Tibial nerve (tissue), 4 donors: ENCODE data around the gene TBC1D22A. TPM values are rescaled to one million over a fixed set of nuclear protein-coding genes. Genes with fewer than 3 reads are reported as not detected.

Experiments
- DNase-seq, 2 donors: peaks; one replicate each; pipeline ENCODE4 v3.0.0-alpha.2; 2019; ENCODE audit warnings: low spot score in 2 of 2
- H3K27ac ChIP-seq, 4 donors: fragments of 200-600 bp; sonication (generic) in 3 of 4; one replicate each; pipeline ENCODE4 v1.5.1; 2017 to 2019; ENCODE audit warnings: mild to moderate bottlenecking in 1 of 4
- H3K27me3 ChIP-seq, 2 donors: fragments of 200-600 bp; sonication (generic) in 1 of 2; one replicate each; pipeline versions ENCODE4 v1.5.1 to v1.6.0; 2017 to 2019
- H3K36me3 ChIP-seq, 3 donors: fragments of 200-600 bp; sonication (generic); one replicate each; pipeline ENCODE4 v1.5.1; 2018 to 2019
- H3K4me1 ChIP-seq, 4 donors: fragments of 200-600 bp; sonication (generic) in 3 of 4; one replicate each; pipeline ENCODE4 v1.5.1; 2017 to 2019
- H3K4me3 ChIP-seq, 4 donors: fragments of 200-600 bp; sonication (generic) in 3 of 4; one replicate each; pipeline ENCODE4 v1.5.1; 2017 to 2019; ENCODE audit warnings: mild to moderate bottlenecking in 1 of 4, moderate library complexity in 1 of 4
- H3K9me3 ChIP-seq, 4 donors: fragments of 200-600 bp; sonication (generic) in 3 of 4; one replicate each; pipeline ENCODE4 v1.5.1; 2017 to 2019
- EP300 ChIP-seq, 2 donors: sonication (generic); formaldehyde crosslinking; IDR thresholded peaks; one replicate each; pipeline ENCODE4 v1.6.1; 2017; ENCODE audit warnings: antibody characterized with exemption in 2 of 2, mild to moderate bottlenecking in 1 of 2
- POLR2A ChIP-seq, 2 donors: fragments of 450-650 bp; IDR thresholded peaks; one replicate each; pipeline ENCODE4 v1.6.1; 2017; ENCODE audit warnings: antibody characterized with exemption in 2 of 2, mild to moderate bottlenecking in 2 of 2, moderate library complexity in 2 of 2
- WGBS, 2 donors: methylation state at CpG; one replicate each; pipeline ENCODE4 v1.1.5; 2018; 5-methylcytosine and 5-hydroxymethylcytosine counted together
- total RNA-seq, 4 donors: library from RNA; depleted of rRNA; stranded (reverse); fragments of >200 nt; gene quantifications; one replicate each; pipeline ENCODE4 v1.1.0, GENCODE V29; 2016
- TF ChIP-seq, protein P1 (sequence below), 5 experiments: fragments of 200-600 bp in 3 of 5; fragments of 450-650 bp in 2 of 5; sonication (generic) in 3 of 5; IDR thresholded peaks; one replicate each; pipeline ENCODE4 v1.5.1; 2016 to 2019; ENCODE audit warnings: antibody characterized with exemption in 5 of 5, mild to moderate bottlenecking in 3 of 5, moderate library complexity in 2 of 5

The TBC1D22A gene
- total RNA-seq, 4 donors from 2014 or later = 27.3 to 35.4 (median 29.3) TPM

DNA sequence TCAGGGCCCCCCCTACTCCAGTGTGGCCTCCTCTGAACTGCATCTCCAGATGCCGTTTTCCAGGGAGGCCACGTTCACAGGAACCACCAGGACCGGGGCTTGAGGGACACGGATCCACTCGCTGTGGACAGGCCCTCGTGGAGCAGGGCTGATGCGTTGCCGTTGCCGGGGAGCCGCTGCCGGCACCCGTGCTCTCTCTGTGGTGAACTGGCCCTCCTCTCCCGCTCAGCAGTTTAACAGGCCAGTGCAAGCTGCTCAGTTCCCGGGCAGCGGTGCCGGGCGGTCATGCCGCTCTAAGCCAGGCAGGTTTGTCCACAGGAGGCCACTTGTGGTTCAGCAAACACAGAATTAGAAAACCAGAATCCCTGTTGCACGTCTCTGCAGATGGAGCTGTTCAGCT is 301.6 kb downstream of the TBC1D22A start:
- WGBS, 2 donors = 84 to 91% methylated on average over 12 to 19 of the region's 19 CpGs
- DNase-seq = no peak
- Histone ChIP-seq H3K27ac (no peak overlapping the region), H3K27me3 (no peaks in the 10 kb centered on the region), H3K36me3 (peaks cover 0 to 46% (median 0%) of the 10 kb centered on the region in 3 donors), H3K9me3 (no peaks in the 10 kb centered on the region), H3K4me1 (no peaks in the 10 kb centered on the region), H3K4me3 (no peak overlapping the region)
- TF ChIP-seq, protein P1, sequence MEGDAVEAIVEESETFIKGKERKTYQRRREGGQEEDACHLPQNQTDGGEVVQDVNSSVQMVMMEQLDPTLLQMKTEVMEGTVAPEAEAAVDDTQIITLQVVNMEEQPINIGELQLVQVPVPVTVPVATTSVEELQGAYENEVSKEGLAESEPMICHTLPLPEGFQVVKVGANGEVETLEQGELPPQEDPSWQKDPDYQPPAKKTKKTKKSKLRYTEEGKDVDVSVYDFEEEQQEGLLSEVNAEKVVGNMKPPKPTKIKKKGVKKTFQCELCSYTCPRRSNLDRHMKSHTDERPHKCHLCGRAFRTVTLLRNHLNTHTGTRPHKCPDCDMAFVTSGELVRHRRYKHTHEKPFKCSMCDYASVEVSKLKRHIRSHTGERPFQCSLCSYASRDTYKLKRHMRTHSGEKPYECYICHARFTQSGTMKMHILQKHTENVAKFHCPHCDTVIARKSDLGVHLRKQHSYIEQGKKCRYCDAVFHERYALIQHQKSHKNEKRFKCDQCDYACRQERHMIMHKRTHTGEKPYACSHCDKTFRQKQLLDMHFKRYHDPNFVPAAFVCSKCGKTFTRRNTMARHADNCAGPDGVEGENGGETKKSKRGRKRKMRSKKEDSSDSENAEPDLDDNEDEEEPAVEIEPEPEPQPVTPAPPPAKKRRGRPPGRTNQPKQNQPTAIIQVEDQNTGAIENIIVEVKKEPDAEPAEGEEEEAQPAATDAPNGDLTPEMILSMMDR (IDR thresholded peaks at IDR 0.05) = no peak

GRCh38 chr22:47064416-47064815 is 302.0 kb downstream of the TBC1D22A start:
- no peaks in the 10 kb centered on the region for H3K9me3 ChIP-seq
- no peak for DNase-seq
- H3K4me1 ChIP-seq = no peaks in the 10 kb centered on the region
- no peaks in the 10 kb centered on the region for H3K27me3 ChIP-seq
- no peak overlapping the region for H3K27ac ChIP-seq
- H3K4me3 ChIP-seq = no peak overlapping the region
- H3K36me3 ChIP-seq = peaks cover 0 to 42% (median 0%) of the 10 kb centered on the region in 3 donors
- TF ChIP-seq POLR2A (IDR thresholded peaks at IDR 0.05) = no peak
- TF ChIP-seq, protein P1 (IDR thresholded peaks at IDR 0.05) = no peak
- TF ChIP-seq EP300 (IDR thresholded peaks at IDR 0.05) = no peak
- WGBS, 2 donors = 65 to 74% methylated on average over 10 of the region's 10 CpGs

GRCh38 chr22:47065756-47066615 is 303.5 kb downstream of the TBC1D22A start:
- no peaks in the 10 kb centered on the region for H3K27me3 ChIP-seq
- no peak for DNase-seq
- H3K4me1 ChIP-seq = no peaks in the 10 kb centered on the region
- TF ChIP-seq, protein P1 (IDR thresholded peaks at IDR 0.05) = no peak
- no peak for TF ChIP-seq EP300 (IDR thresholded peaks at IDR 0.05)
- TF ChIP-seq POLR2A (IDR thresholded peaks at IDR 0.05) = no peak
- no peak overlapping the region for H3K4me3 ChIP-seq
- H3K27ac ChIP-seq = no peak overlapping the region
- peaks cover 0 to 35% (median 0%) of the 10 kb centered on the region in 3 donors for H3K36me3 ChIP-seq
- no peaks in the 10 kb centered on the region for H3K9me3 ChIP-seq
- 89 to 90% methylated on average over 26 of the region's 26 CpGs for whole genome bisulfite sequencing, 2 donors

GRCh38 chr22:47066616-47066905 is 304.1 kb downstream of the TBC1D22A start:
- no peak for DNase-seq
- TF ChIP-seq EP300 (IDR thresholded peaks at IDR 0.05) (no peak), POLR2A (IDR thresholded peaks at IDR 0.05) (no peak)
- TF ChIP-seq, protein P1 (IDR thresholded peaks at IDR 0.05) = no peak
- H3K36me3 ChIP-seq = peaks cover 0 to 29% (median 0%) of the 10 kb centered on the region in 3 donors
- H3K4me3 ChIP-seq = no peak overlapping the region
- WGBS, 2 donors = 92 to 94% methylated on average over 7 of the region's 7 CpGs
- no peaks in the 10 kb centered on the region for H3K27me3 ChIP-seq
- H3K9me3 ChIP-seq = no peaks in the 10 kb centered on the region
- no peaks in the 10 kb centered on the region for H3K4me1 ChIP-seq
- no peak overlapping the region for H3K27ac ChIP-seq

DNA sequence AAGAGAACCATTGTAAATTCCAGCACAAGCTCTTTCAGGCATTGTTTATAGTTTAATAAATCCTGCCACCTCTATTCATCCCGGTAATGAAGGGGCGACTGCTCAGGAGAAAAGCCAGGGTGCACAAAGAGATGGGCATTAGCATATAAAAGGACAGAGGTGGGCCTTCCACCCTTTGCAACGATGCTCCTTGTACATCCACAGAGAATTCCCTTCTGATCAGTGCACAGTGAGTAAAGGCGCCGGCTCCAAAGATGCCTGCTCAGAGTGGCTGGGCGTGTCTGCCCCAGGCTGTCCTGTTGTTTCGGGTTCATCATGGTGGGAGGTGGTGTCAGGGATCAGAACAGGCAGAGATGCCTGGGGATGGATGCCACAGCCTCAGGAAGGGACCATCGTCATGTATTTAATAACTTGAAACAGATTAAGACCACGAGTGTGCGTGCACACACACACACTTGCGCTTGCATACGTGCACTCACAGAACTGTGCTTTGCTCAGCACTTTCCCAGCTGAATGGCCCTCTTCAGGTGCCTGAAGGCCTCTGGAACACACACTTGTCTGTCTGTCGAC is 305.0 kb downstream of the TBC1D22A start:
- Histone ChIP-seq H3K36me3 (peaks cover 0 to 24% (median 0%) of the 10 kb centered on the region in 3 donors), H3K4me1 (no peaks in the 10 kb centered on the region), H3K27ac (no peak overlapping the region), H3K9me3 (no peaks in the 10 kb centered on the region), H3K4me3 (no peak overlapping the region), H3K27me3 (no peaks in the 10 kb centered on the region)
- TF ChIP-seq, protein P1 (IDR thresholded peaks at IDR 0.05) = no peak
- TF ChIP-seq EP300 (IDR thresholded peaks at IDR 0.05) = no peak
- TF ChIP-seq POLR2A (IDR thresholded peaks at IDR 0.05) = no peak
- WGBS, 2 donors = 73 to 80% methylated on average over 13 of the region's 13 CpGs
- no peak for DNase-seq
